ENCODE measurements around the gene RNF212.

Gene RNF212

DNA sequence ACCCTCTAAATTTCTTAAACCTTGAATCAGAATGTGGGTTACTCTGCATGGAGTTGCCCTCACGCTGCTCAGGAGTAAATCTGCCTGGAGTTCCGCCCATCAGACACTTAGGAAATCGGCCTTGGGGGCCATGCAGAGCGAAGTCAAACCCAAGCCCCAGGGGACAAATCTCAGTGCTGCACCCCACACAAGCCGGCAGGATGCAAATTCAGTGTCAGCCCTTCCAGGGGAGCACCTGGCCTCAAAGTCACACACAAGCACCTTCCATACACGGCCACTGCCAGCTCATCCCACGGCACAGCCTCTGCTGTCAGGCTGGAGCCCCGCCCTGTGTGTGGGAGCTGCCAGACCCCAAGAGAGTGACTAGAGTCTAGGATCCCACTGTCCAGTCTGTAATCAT is 27.4 kb downstream of the RNF212 start:
- ChIA-PET CTCF (no interaction called here), POLR2A (ENCODE audit: low non-redundant PET) (no interaction called here)
- TF ChIP-seq, protein P1, sequence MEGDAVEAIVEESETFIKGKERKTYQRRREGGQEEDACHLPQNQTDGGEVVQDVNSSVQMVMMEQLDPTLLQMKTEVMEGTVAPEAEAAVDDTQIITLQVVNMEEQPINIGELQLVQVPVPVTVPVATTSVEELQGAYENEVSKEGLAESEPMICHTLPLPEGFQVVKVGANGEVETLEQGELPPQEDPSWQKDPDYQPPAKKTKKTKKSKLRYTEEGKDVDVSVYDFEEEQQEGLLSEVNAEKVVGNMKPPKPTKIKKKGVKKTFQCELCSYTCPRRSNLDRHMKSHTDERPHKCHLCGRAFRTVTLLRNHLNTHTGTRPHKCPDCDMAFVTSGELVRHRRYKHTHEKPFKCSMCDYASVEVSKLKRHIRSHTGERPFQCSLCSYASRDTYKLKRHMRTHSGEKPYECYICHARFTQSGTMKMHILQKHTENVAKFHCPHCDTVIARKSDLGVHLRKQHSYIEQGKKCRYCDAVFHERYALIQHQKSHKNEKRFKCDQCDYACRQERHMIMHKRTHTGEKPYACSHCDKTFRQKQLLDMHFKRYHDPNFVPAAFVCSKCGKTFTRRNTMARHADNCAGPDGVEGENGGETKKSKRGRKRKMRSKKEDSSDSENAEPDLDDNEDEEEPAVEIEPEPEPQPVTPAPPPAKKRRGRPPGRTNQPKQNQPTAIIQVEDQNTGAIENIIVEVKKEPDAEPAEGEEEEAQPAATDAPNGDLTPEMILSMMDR (conservative IDR thresholded peaks at IDR 0.05; ENCODE audit: low read depth), result no peak
- no peak overlapping the region for H3K27ac ChIP-seq
- no peak for DNase-seq (ENCODE audit: low spot score)

DNA sequence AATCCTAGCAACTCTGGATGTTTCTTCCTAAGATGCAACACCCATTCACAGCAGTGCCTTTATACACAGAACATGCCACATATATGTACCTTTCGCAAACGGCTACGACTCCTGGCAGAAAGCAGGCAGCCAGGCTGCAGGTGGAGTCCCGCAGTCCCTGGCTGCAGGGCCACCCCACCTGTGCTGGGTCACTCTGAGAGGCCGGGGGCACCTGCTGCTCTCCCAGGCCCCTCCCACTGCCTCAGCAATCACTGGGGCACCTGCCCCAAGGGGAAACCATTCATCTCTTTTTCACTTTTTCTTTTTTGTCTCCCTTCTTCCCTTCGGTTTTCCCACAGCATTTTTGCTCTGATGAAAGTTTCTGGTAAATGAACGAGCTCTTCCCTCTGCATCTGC is 28.0 kb downstream of the RNF212 start:
- CTCF ChIA-PET, result no interaction called here
- TF ChIP-seq, protein P1 (conservative IDR thresholded peaks at IDR 0.05; ENCODE audit: low read depth), result no peak
- POLR2A ChIA-PET (ENCODE audit: low non-redundant PET), result no interaction called here
- DNase-seq (ENCODE audit: low spot score), result no peak
- H3K27ac ChIP-seq, result no peak overlapping the region

DNA sequence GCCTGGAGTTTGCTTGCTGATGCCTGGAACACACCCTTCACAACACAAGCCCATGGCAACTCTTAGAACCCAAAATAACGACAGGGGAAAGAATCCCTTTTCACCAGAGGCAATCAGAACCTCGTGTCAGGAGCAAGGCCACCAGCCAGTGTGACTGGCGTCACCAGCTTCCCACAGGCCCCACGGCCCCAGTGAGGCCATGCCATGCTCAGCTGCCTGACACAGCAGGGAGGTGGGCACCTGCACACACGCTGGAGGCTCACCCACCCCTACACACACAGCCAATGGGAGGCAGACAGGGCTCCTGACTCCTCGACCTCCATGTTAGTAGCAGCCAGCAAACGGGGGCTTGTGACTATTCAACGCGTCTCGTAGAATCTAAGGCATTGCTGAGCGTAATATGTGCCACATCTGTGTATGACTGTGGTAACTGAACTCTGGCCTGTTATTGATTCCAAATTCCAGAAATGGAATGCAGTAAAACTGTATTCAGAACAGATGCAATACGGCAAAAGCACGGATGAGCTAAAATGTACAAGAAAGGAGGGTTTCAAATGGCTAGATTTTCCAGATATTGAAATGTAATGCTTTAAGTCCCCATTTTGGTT is 28.5 kb downstream of the RNF212 start:
- ChIA-PET POLR2A (ENCODE audit: low non-redundant PET) (no interaction called here), CTCF (no interaction called here)
- TF ChIP-seq, protein P1 (conservative IDR thresholded peaks at IDR 0.05; ENCODE audit: low read depth), result no peak
- H3K27ac ChIP-seq, result no peak overlapping the region
- no peak for DNase-seq (ENCODE audit: low spot score)

GRCh38 chr4:1084394-1084793 is 29.0 kb downstream of the RNF212 start:
- TF ChIP-seq, protein P1 (conservative IDR thresholded peaks at IDR 0.05; ENCODE audit: low read depth), result no peak
- CTCF ChIA-PET, result no interaction called here
- no peak for DNase-seq (ENCODE audit: low spot score)
- no peak overlapping the region for H3K27ac ChIP-seq
- POLR2A ChIA-PET (ENCODE audit: low non-redundant PET), result no interaction called here

DNA sequence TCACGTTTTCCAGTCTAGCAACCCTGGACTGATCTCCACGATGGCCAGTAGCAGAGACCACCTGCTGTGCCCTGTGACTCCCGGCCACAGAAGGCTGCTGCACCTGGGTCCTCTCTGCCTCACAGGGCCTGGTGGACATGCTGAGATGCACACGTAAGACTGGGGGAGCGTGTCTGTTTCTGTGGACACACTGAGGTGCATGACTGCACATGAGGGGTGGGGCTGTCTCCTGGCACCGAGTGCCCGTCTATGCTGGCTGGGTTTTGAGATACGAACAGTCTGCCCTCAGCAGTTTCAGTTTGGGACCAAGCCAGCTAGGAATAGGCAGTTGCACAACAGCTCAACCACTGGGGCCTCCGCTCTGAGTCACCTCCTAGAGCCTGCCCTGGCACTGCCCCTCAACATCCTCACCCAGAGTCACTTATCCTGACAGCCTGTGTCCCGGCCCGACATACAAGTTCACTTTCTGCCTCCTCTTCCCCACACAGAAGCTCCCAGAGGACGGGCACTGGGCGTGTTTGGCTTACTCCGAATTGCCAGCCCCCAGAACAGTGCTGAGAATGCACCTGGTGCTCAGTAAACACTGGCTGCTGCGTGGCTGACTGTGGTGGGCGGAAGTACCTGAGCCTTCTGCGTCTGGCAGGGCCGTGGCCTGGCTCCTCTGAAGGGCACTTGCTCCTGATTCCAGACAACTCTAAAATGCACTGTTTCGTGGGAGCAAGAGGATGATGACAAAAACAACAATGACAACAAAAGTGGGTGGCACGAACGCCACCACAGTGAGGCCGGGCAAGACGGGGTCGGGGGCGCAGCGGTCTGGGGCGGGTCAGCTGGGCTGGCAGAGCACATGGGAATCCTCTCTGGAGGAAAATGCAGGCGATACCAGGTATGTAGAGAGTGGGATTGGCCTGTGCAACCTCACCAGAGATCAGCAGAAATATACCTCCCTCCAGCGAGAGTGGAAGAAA is 30.9 kb downstream of the RNF212 start:
- TF ChIP-seq, protein P1 (conservative IDR thresholded peaks at IDR 0.05; ENCODE audit: low read depth), result no peak
- ChIA-PET POLR2A (ENCODE audit: low non-redundant PET) (interaction anchor here (0.7 kb wide), 1 partner anchor 102 kb away, joined by 3 read pairs; no protein-coding TSS in a partner anchor), CTCF (interaction anchor here (0.7 kb wide), 1 partner anchor 88 kb away, joined by 3 read pairs; no protein-coding TSS in a partner anchor)
- H3K27ac ChIP-seq, result peak overlapping the region; percentile 93
- DNase-seq (ENCODE audit: low spot score), result peak; percentile 90

DNA sequence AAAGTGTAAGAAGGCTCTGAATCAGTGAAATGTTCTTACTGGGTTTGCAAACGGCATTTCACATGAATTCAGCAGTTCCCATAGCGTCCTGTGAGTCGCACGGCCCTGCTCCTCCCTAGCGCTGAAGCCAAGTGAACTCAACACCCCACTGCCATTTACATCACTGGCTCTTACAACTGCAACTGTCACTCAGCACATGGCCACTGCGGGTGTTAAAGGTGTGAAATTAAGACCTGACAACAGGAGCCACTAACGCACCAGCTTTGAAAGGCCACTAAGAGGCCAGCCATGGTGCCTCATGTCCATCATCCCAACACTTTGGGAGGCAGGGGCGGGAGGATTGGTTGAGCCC is 31.7 kb downstream of the RNF212 start:
- POLR2A ChIA-PET (ENCODE audit: low non-redundant PET), result no interaction called here
- peak overlapping the region; percentile 93 for H3K27ac ChIP-seq
- CTCF ChIA-PET, result no interaction called here
- TF ChIP-seq, protein P1 (conservative IDR thresholded peaks at IDR 0.05; ENCODE audit: low read depth), result no peak
- peak; percentile 5 for DNase-seq (ENCODE audit: low spot score)
